NCI-H2227 (cell line): ENCODE data around the gene RTL9.

Experiments used
- DNase-seq: peaks from one replicate; lab custom pipeline; 2025; ENCODE audit not compliant: unreplicated experiment; lab: John Stamatoyannopoulos, UW

The RTL9 gene

DNA sequence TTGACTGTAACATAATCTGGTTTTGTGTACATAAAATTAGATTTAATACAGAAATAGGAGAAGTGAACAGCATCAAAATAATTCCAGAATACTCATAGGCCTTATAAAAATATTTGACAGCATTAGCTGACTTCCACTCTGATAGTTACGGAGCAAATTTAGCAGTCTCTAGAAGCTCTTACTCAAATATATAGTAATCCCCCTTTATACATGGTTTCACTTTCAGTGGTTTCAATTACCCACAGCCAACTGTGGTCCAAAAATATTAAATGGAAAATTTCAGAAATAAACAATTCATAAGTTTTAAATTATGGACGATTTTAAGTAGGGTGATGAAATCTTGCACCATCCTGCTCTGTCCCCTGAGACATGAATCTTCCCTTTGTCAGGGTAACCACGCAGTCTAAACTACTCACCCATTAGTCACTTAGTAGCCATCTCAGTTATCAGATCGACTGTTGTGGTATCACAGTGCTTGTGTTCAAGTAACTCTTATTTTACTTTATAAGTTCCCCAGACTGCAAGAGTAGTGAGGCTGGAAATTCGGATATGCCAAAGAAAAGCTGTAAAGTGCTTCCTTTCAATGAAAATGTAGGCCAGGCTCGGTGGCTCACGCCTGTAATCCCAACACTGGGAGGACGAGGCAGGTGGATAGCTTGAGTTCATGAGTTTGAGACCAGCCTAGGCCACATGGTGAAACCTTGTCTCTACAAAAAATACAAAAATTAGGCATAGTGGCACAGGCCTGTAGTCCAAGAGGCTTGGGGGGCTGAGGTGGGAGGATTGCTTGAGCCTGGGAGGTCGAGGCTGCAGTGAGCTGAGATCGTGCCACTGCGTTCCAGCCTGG, 17.2 kb upstream of the RTL9 start:
- DNase-seq = no peak

DNA sequence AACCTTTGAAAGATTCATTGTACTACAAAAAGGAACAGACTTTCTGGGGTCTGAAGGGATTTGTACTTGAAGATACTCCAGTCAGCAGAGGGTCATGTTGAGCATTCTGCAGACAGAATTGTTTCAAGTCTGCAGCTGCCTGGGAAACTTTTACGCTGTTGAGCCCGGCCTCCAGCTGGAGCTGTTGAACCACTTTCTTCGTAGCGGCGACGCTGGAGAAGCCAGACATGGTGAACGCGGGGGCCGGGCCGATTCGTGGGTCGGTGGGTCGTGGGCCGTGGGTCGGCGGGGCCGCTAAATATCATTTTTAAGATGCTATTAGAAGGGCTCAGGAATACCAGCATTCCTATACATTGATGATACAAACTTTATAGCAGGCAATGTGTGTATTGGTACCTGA, 12.0 kb upstream of the RTL9 start:
- peak; percentile 3 for DNase-seq

DNA sequence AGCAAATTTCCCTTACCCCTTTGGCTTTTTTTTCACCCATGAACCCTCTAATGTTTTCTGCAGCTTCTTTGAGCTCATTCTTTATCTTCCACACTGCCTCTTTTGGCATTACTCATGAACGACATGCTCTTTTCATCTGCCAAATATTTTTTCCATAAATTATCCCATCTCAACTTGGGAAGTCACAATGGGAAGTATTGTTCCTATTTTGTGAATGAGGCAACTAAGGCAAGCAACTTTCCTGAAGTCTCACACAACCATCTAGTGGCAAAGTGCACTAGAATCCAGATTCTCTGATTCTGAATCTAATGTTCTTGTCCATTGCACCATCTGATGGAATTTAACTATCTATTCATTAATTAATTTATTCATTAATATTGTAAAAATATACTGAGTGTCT, 625 bp downstream of the RTL9 start:
- DNase-seq = no peak

DNA sequence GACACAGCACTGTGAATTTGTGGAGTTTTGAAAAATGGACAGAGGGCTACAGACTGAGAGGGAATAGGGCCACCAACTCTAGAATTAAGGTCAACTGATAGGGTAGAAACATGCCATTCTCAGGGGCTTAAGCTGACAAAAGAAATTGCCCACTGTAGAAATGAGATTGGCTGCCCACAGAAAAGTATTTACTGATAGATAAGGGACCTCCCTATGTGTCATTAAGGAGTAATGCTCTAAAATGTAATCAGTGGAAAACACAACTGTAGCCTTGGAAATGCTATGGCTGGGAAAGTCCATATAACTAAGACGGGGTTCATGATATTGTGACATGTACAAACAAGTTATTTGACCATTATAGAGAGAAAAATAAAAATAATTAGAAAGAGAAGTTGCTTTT, 4.6 kb downstream of the RTL9 start:
- no peak for DNase-seq

DNA sequence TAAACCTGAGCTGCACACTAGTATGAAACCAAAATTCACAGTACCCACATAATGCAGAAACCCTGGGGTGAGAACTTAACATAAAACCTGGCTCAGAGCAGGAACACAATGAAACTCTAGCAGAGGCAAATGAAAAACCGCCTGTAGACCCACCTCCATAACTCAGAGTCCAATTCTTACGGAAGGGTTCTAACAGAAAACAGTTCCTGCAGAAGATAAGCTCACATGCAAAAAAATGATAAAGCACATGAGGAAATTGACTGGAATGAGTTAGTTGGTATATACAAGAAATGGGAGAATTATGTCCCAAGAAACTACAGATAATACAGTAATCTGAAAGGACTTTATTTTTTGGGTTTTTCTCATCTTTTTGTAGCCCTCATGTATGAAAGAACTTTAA, 14.7 kb downstream of the RTL9 start:
- no peak for DNase-seq

DNA sequence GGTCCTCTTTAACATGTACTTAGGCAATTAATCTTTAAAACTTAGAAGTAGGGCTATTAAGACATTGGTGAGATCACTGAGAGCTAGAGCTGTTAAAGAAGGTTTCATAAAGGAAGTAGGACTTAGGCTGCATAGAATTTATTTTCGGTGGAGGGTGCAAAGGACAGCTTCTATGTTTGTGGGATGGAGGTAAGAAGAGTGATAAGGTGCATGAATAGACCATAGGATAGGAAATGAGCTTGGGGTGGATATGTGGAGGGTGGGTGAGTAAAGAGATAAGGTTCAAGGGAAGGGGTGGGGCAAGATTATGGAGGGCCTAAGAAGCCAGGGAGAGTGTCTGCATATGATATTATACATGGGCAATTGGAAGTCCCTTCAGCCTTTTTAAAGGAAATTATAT, 15.9 kb downstream of the RTL9 start:
- no peak for DNase-seq

DNA sequence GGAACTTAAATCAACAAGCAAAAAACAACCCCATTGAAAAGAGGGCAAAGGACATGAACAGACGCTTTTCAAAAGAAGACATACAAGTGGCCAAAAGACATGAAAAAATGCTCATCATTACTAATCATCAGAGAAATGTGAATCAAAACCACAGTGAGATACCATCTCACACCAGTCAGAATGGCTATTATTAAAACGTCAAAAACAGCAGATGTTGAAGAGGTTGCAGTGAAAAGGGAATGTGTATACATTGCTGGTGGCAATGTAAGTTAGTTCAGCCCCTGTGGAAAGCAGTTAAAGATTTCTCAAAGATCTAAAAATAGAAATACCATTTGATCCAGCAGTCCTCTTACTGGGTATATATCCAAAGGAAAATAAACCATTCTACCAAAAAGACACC, 22.6 kb downstream of the RTL9 start:
- DNase-seq = no peak

DNA sequence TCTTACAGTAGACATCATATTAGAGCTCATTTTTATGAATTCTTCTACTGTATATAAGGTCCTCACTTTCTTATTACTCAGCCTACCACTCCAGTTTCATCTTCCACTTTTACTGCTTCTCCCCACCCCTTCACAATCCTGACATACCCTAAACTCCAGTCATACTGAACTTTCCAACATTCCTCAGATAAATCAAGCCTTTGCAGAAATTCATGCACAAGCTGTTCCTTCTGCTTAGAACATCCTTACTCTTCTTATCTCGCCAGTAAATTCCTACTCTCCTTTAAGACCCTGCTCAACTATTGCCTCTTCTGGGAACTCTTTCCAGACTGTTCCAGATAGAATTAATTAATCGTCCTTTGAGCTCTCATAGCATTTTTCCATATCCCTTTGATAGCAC, 24.8 kb downstream of the RTL9 start:
- no peak for DNase-seq

DNA sequence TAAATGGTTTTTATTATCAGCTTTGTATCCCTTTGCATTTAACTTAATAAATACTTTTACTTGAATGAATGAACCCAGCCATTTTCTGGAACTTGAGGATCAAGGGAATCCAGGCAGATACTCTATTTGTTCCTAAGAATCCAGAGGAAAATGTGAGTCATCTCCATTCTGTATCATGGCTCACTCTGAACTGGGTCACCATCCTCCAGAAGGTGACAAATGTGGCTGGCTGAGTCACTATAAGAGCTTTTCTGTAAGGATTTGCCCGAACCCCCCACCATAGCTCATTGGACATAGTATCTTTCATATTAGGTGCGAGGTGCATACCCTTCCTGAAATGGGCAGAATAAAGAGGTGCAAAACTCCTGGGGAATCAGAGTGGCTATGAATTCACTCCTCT, 25.8 kb downstream of the RTL9 start:
- DNase-seq = no peak

DNA sequence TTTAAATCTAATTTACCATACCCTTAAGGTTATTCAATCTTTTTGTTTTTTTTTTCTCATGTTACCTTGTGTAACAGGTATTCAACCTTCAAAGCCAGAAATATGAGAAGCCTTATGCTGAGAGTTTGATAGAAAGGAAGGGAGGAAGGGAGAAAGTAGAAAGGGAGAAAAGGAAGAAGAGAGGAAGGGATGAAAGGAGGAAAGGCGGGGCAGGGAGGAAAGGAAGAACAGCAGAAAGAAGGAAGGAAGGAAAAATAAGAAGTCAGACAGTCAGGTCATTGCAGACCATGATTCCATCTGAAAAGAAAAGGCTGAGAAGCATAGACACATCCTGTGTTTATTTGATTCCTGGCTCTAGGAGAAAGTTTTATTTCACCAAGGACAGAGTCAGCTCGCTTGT, 30.9 kb downstream of the RTL9 start:
- DNase-seq = no peak

DNA sequence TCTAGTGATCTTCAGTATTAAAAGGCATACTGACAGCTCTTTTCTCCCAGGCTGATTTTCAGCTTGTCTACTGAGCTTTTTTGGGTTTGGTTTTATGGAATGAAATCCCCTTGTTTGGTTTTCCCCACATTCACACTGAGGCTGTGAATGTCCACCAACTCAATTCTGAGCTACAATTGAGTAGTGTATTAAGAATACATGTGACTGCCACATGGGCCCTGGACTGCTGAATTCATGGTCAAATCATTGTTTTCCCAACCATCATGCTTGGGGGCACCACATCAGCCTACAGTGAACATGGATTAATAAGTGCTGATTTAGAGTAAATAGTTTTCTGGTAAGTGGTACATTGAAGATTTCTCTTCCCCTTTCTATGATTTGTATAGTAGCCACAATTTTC, 32.4 kb downstream of the RTL9 start:
- no peak for DNase-seq

DNA sequence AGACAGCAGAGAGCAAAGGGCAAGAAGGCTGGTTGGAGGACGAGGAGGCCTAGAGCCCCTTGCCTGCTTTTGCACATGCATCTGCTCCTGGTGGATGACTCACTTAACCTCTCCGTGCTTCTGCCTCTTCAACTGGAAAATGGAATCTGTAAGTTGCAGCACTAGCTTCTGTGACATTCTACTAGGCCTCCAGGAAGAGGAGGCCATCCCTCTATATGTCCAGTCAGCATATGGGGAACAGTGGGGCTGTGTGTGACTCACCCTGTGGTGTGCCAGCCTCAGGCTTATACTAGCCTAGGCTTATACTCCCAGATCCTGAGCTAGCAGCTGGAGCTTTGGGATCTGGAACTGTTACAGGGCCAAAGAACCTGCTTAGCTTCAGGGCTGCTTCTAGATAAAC, 36.0 kb downstream of the RTL9 start:
- no peak for DNase-seq

DNA sequence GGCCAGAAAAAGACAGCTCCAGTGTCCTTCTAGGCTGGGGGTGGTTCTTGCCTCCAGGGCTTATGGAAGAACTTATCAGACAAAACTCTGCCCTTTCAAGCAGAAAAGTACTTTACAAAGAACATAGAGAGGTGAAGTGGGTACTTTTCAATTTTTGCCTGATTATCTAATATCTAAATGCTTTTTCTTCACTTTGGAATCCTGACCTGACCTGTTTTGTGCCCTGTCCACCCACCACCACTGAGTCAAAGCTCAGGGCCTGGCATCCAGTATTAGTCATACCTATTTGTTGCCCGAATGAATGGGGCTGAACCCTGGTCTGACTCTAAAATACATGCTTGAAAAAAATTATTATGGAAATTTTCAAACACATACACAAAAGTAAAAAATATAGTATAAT, 37.2 kb downstream of the RTL9 start:
- DNase-seq = no peak

DNA sequence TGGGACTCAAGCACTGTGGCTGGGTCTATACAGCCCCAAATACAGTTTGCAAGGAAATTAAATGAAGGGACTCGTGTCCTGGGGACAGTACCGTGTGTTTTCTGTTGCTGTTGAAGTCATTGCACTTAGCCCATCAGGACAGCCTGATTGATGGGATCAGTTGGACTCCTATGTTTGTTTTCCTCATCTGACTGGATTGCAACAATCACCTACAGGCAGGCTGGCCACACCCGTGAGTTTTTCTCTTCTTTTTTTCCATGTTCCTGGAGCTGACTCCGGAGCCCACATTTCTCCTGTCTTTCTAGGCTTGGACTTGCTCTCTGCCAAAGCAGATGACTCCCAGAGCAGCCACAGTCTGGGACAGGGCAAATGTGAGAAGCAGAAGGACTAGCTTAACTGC, 38.1 kb downstream of the RTL9 start:
- no peak for DNase-seq

DNA sequence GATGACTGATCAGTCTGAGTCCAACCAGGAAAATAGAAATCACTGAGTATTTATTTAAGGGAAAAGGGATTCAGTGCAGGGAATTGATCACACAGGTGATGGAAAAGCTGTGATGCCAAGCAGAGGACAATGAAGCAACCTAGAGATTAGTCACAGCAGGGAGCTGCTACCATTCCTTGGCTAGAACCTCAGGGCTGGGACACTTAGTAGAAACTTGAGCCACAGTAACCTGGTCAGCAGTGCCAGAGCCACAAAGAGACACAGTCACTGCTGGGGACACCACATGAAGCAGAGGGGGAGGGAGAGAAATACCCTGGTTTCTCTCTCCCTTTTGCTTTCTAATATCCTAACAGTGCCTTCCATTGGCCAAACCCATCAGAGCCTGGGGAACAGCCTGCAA, 38.7 kb downstream of the RTL9 start:
- DNase-seq = no peak

DNA sequence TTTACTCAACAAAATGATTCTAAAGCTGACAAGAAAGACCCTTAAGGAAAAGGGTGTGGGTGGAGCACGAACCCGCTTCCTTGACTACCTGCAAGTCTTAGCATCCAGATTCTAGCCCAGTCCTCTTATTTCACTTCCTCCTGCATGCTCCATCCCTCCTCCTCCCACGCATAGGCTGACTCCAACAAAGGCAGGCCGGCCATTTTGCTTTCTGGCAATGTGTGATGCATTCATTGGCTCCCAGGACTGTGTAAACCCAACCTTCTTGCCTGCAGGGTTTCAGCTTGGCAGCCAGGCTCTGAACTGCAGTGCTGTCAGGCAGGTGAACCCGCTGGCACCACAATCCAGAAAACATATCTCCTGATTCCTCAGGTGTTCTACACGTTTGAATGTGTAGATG, 39.3 kb downstream of the RTL9 start:
- DNase-seq = no peak

DNA sequence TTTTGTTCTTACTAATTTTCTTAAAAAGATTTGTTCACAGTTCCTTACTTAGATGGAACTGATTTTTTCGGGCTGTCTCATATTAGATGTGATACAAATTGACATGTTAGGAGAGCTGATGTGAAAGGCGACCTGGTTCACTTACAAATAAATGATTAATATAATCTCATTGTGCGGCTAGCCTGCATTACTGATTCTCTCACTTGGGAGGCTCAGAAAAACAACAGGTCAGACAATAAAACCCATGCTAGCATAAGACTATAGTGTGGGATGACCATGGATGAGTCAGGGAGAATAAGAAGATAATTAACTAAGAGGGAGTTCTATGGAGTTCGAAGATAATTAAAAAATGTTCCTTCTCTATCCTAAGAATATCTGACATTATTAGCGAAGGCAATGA, 40.8 kb downstream of the RTL9 start:
- no peak for DNase-seq

DNA sequence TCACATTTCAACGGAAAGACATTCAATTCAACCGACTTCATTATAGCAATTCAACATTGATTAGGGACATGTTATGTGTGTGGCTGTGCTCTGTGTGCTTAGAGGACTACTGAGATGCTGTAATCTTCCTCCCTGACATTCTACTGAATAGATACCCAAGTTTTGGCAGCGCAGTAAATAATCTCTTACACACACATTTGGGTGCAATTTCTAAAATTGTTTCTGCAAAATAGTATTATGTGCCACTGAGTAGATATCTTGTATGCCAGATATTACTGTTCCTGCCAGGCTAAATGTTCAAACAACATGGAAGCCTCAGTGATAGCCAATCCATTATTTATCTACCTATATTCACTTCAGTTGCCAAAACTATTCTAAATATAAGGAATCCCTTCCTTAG, 41.3 kb downstream of the RTL9 start:
- no peak for DNase-seq

DNA sequence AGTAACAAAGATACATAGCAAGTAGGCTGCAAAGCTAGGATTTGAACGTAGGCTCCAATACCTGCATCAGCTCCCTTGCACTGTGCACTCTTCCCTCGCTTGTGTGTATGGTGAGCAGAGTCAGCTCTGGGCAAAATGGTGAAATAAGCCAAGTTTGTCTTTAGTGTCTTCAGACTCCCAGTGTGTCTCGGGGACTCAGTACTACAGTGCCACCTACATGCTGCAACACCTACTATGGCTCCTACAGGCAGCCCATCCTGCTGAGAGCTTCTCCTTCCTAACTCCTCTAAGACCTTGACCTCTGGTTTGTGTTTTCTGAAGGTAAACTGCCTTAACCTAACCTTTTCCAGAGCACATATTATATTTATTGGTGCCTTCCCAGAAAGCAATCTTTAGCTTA, 42.5 kb downstream of the RTL9 start:
- no peak for DNase-seq

DNA sequence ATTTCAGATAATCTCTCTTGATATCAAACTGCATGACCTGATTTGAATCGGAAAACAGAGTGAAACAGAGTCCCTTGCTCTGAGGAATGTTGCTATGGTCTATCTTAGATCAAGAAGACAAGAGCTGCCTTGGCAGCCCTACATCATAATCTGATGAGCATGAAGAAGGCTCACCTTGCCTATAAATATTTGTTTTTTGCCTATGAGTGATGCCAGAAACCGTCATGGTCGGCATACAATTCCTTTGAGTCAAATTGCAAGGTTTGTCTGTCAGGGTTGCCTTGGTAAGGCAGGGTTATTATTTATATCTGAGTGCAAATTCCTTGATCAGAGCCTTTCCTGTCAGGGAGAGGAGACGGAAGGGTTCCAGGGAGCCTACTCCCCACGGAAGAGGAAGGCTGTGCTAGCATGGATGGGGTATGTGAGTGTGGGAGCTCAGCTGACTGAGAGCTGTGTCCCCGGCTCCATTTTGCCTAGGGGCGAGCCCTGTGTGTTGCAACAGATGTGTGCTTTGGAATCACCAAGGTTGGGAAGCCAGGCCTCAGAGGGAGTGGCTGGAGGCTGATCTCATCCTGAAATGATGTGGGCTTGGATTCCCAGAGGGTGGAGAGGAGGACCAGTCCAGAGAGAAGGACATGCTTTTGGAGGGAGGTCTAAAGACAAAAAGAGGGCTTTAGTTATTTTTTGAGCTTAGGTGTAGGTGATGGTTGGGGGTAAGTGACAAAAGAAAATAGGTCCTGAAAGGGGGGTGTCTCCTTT, 43.6 kb downstream of the RTL9 start:
- no peak for DNase-seq

DNA sequence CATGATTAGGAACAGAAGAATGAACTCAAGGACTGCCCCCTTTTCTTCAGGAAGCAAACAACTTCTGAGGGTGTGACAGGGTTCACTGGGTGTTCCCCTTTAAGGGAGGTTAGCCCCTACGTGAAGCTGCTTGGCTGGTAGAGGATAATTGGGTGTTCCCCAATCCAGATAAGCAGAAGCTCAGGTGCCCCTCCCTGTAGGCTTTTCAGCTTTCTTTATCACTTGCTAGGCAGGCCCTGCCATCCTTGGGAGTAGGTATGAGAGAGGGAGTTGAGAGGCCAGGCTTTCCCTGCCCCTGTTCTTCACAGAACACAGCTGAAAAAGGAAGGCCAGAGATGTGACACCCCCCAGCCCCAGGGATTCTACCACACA, 44.2 kb downstream of the RTL9 start:
- DNase-seq = no peak

DNA sequence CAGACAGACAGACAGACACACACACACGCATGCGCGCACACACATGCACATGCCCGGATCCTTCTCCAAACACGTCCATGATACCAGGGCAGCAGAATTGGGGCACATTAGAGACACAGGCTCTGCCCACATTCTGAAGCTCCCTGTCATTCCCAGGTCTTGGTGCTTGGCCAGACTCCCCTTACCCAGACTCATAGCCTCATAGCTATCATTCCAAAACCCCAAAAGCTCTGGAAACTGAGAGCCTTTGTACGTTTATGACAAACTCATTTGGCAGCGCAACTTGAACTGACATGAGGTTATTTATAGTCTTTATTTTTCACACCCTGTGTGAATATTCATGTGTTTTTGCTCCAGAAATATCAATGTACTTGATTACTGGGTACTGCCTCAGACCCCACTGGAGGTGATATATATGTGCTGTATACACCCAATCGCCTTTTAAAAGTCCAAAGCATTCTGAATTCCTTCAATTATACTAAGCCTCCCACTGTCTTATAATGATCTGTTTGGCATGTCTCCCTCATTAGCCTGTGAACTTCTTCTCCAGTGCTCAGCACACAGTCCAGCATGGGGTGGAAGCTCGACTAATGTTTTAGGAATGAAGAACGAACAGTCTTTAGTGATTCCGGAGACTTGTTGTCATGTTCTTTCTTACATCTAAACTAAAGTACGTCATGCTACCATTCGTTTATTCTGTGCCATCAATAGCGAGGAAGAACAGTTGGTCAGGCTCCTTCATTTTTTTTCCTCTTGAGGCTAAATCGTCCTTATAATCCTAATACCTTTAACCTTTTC, 45.0 kb downstream of the RTL9 start:
- no peak for DNase-seq
